HG02623 (cell line): ENCODE measurements around the gene B9D1.

ENCODE experiments used
- ATAC-seq: cut with Tn5 transposase; IDR thresholded peaks from one replicate; pipeline ENCODE4 v1.9.1; 2021; ENCODE audit warnings: moderate library complexity; ENCODE audit not compliant: unreplicated experiment

The B9D1 gene, protein sequence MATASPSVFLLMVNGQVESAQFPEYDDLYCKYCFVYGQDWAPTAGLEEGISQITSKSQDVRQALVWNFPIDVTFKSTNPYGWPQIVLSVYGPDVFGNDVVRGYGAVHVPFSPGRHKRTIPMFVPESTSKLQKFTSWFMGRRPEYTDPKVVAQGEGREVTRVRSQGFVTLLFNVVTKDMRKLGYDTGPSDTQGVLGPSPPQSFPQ

DNA sequence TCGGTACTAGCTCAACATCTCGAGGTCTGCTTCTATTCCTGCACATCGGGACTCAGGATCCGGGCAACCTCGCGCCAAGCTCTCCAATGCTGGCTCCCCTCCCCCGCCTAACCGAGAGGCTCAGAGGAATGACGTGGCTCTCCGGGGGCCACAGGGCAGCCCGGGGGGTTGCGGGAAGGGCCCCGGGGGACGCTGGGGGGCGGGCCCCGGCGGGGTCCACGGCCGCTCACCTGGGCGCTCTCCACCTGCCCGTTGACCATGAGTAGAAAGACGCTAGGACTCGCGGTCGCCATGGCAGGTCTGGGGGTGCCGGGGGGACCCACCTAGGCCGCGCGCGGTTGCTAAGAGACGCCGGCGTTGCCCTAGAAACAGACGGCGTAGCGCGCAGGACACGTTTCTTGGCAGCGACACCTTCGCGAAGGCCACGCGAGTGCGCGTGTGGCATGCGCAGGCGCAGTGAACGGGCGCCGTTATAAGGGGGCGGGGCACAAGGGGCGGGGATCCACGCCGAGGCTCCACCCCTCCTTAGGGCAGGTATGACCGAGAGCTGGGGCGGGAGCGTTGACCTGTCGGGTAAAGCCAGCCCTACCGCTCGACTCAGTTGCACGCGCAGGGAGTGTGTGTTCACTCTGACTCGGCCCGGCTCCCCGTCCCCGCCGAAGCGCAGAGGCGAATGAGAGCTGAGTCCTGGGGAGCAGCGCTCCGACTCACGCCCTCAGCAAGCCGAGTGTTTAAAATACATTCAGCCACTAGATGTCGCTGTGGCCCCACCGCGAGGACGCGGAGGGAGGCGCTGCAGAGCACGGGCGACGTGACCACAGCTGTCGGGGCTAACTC lies at the start of gene B9D1:
TSS of gene B9D1 (minus strand) at position 447 of the 837 bp plus-strand sequence. CDS start at position 293, 154 bp downstream.
- peak; percentile 77 for ATAC-seq

DNA sequence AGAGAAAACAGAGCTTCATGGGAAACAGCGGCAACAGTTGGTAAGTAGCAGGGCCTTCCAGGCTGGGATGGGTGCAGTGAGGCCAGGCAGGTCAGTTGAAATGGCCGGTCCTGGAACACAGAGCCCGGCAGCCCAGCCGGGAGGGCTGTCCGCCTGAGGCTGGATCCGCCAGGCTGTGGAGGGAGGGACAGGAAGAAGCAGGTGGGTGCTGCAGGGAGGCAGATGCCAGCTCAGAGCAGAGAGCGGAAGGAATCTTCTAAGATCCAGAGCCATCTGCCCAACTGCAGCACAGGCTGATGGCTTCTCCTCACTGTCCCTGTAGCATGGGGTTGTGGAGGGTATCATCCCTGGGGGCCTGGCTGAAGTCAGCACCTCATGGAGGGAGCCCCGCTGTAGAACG lies 49.1 kb upstream of the B9D1 start:
- ATAC-seq, result no peak

DNA sequence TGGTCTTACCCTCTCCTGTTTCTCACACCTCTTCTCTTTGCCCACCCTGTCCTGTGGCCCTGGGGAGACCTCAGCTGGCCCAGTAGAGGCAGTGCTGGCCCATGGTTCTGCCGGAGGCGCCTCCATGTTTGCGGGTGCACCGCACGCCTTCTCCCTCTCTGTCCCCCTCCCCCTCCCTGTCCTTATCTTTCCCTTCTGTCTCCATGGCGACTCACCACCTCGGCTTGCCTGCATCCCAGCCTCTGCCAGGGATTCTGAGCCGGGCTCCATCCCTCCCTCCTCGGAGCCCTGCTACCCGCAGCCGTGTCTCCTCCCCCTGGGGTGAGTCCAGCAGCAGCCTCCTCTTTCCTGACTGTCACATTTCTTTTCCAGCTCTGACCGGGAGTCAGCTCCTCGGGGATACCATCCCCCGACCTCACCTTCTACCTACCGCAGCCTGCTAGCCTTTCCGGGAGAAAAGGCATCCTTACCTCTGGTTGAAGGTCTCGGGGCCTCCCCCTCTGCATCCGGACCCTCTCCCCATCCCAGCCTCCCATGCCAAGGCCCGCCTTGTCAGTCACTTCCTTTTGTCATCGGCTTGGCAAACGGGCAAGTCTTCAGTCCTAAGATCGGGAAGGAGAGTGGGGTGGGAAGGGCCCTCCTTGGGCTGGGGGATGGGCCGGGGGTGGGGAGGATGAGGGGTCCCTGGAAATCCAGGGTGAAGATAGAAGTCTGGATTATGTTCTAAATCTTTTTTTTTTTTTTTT lies 48.5 kb upstream of the B9D1 start, which contains the start of gene RNF112:
TSS of gene RNF112 (plus strand) at position 358 of the 746 bp plus-strand sequence. CDS start at position 535, 177 bp downstream.
- no peak for ATAC-seq

DNA sequence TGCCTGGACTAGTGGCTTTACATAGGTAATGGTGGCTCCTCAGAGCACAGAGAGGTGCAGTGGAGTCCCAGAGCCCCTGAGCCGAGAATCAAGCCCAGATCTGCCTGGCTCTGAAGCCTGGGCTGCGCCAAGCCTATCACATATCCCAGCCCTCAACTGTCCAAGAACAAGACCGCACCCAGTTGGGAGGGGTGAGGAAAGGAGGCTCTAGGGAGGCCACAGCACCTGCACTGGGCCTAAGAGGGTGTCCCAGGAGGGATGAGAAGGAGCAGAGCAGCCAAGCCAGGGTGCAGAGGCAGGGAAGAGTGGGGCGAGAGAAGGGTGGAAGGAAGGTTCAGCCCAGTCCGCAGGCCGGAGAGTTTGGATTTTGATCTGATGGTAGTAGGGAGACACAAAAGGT lies 47.6 kb upstream of the B9D1 start:
- ATAC-seq, result no peak

DNA sequence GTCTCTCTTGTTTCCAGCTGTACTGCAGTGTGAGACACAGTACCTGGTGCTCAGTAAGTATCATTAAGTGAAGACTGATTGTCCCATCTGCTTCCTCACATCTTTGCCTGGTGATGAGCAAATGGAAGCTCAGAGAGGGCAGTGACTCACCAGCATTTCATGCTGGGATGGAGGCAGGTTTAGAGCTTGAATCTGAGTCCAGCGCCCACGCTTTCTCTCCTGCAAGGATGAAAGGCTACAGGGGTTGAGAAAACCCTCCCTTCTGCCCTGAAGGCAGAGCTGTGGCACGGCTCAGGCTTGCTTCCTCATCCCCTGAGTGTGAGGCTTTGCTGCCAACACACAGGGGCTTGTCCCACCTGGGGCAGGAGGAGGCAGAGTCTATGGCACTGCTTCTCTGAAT lies 47.0 kb upstream of the B9D1 start:
- no peak for ATAC-seq

DNA sequence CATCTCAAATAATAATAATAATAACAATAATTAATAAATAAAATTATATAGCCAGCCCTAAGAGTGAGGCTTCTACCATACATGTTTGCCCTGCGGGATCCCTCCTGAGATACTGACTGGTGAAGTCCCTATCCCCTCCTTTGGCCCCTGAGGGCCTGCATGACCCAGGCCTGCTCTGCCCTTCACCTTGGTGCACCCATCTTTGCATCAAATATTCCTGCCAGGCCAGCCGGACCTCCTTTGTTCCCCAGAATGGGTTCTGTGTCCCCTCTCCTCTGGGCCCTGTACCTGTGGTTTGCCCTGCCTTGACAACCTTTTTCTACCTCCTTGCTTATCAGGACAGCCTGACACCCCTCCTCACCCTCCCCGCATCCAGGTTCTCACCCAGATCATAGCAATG lies 46.5 kb upstream of the B9D1 start:
- no peak for ATAC-seq

DNA sequence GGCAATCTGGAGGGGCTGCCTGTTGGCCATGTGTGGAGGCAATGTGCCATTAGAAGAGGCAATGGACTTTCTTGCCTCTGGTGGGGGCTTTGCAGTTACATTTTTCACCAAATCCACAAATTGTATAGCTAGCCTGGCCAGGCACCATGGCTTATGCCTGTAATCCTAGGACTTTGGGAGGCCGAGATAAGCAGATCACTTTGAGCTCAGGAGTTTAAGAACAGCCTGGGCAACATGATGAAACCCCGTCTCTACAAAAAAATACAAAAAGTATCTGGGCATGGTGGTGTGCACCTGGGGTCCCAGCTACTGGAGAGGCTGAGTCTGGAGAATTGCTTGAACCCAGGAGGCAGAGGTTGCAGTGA lies 45.8 kb upstream of the B9D1 start:
- ATAC-seq, result no peak

DNA sequence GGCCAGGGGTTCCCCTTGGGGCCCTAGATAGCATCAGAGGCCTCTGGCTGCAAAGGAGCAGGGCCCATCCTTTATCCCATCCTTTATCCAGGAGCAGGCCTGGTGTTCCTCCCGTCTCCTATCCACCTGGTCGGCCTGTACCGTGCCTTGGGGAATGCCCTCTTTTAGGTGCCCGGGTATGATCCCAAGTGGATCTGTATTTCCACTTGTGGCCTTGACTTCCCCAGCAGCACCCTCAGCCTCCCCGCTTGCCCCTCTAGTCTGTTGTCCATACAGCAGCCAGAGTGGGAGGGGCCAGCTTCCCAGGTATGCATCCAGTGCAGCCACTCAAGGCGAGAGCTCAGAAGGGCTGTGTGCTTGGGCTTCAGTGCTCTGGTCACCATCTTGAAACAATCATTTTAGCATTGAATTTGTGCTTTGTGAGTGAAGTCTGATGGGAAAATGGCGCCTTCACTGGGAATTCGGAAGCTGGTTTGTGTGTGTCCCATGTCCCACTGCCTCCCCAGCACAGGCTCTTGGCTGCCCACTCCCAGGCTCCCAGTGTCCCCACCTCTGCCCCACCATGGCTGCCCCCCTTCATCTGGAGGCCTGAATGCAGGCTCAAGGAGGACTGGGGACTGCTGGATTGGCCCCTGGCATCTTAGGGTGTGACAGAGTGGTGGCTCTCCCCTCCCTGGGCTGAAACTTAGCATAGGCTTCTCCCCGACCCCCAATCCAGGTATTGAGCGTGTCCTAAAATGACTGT lies 45.2 kb upstream of the B9D1 start:
- ATAC-seq, result no peak

DNA sequence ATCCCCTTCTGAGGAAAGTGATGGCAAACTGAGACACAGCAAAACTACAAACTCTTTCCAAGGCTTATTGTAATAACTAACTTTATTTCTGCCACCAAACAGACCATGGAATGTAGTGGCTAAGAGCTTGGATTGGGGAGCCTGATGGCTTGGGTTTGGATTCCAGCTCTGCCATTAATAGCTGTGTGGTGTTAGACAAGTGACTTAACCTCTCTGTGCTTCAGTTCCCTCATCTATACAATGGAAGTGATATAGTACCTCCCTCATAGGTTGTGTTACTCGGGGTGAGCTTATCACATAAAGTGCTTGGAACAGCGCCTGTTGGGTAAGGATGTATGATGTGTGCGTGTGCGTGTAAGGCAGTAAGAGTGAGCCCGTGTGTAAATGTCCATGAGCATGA lies 42.6 kb upstream of the B9D1 start:
- ATAC-seq, result no peak

DNA sequence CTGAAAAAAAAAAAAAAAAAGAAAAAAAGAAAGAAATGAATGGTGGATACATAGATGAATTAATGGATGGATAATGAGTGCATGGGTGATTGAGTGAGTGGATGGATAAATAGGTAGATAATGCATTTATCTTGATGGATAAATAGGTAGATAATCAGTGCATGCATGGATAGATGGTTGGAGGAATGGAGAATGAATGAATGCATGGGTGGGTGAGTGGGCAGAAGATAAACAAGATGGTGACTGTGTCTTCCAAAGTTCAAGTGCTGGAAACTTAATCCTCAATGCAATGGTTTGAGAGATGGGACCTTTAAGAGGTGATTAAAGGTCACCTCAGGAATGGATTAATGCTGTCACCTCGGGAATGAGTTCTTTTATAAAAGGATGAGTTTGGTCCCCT lies 41.7 kb upstream of the B9D1 start:
- no peak for ATAC-seq

DNA sequence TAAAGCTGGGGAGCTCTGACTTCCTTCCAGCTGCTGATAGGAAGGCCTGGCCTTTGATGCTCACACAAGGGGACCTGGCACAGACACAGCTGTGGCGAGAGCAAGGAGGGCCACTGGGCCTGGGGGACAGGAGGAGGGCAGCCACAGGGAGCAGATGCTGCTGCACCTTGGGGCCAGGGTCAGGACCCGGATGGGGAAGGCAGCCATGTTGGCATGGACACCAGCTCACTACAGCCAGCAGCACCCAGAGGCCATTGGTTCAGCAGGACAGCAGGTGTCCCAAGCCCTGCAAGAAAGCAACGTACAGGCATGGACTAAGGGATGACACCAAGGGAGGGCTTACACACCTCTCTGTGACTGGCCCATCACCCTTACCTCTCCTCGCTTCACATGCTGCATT lies 40.5 kb upstream of the B9D1 start:
- no peak for ATAC-seq

DNA sequence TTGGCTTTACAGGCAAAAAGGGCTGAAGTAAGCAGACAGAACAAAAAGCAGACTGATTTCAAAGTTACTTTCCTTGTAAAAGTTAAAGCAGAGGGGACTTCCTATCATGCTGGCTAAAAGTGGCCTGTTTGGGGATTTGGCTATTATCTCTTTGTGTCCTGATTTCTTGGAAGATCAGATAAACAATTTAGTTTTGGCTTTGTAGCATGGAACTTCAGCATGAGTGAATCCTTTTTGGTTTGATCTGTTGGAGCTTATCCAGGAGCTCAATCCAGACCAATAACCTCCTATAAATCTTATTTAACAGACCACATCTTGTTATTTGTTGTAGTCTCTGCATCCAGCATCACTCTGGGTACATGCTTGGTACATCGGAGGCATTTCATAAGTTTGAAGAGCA lies 39.6 kb upstream of the B9D1 start:
- ATAC-seq, result no peak

DNA sequence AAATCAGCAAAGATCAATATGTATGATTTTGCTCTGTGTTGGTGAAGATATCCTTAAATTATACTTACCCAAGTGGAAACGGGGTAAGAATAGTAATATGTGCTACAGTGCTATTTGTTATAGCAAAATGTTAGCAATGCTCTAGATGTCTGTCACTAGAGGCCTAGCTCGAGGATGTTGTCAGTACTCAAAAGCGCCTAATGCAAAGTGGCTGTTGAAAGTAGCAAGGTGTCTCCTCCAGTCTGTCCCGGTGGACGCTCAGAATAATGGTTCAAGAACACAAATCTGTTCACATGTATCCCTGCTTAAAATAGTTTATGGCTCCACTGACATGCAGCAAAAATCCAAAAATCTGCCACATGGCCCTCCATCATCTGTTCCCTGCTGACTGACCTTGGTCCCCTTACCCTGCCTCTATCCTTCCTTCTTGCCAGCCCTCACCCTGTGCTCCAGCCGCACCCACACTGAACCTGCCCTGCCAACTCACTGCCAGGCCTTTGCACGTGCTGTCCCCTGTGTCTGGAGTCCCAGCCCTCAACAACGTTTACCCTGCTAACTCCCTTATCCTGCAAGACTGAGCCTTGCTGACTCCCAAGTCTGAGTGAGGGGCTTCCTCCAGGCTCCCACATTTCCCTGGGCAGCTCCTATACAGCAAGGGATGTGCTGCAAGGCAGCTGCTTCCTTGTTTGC lies 38.9 kb upstream of the B9D1 start:
- ATAC-seq, result no peak

DNA sequence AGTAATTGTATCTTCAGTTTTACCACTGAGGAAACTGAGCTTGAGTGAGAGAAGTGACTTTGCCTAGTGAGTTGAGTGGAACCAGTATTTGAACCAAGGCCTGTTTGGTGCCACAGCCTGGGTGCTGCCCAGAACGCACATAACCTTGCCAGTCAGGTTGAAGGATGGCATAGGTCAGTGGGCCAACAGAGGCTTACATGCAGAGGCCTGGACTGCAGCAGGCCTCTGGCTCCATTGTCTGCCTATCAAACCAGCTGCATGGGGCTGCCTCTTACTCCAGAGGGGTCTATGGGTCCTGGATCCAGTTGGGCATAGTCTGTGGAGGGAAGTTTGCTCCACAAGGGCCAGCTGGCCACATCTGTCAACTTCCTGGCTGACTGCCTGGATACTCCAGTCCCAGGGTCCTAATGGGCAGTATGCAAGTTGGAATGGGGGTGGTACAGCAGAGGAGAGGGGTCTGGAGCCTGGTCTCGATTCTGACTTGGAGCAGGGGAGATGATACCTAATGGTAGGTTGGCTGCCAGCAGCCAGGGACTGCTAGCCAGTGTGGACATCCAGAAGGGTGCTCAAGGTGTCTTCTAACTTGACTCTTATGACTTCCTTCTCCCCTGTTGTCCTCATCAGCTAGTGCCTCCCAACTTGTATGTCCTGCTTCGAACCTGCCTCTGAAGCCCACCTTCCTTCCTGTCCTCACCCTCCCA lies 37.4 kb upstream of the B9D1 start:
- ATAC-seq, result no peak

DNA sequence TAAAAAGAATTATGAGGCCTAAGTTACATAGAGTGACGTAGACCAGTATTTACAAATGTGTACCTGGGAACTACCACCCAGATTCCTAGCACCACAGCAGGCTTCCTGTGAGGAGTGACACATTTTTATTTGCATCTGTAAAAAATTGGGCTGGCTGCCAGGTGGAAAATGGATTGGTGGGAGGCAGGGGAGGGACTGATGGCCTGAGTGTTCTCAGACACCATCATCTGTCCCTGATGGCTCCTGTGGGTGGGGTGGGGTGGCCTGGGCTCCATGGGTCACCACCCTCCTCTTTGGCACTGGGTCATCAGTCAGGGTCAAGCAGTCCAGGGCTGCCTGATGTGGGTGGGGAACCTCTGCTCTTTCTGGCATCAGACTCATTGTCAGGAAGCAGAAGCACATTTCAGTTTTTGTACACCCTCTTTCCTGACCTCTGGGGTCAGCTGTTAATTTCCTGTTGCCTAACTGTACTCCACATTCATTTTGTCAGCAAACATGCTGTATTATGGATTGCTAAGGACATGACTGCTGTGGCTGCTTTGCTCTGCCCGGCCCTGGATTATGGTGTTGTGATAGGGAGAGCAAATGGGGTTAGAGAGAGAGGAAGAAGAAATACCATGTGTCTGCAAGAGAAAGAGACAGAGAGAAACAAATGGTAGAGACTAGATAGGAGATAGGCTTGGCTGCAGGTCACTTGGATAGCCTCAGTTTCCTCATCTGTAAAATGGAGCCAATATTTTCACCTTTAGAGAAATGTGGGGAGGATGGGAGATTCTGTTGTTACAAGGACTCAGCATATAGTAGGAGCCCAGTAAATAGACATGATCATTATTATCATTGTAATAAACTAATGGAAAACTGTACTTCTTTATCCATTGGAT lies 36.0 kb upstream of the B9D1 start:
- no peak for ATAC-seq

DNA sequence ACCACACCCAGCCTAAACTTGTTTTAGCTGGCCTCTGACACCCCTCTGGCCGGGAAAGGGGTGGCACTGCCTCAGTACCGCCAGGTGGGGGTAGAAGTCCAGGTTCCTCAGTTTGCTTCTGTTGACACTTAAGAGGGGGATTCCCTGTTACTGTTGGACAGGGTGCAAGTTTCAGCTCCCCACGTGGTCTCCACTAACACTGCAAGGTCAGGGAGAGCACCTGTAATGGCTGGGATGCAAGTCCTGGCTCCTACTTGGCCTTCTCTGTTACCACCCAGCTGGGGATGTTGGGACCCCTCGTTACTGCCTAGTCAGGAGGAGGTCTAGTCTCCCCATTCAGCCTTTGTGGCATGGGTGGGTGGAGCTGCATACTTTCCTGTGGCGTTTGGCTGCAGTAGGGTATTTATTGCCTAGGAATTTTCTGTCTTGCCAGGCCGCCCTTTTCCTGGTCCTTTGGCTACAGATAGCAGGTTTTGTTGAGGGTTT lies 35.1 kb upstream of the B9D1 start:
- no peak for ATAC-seq

DNA sequence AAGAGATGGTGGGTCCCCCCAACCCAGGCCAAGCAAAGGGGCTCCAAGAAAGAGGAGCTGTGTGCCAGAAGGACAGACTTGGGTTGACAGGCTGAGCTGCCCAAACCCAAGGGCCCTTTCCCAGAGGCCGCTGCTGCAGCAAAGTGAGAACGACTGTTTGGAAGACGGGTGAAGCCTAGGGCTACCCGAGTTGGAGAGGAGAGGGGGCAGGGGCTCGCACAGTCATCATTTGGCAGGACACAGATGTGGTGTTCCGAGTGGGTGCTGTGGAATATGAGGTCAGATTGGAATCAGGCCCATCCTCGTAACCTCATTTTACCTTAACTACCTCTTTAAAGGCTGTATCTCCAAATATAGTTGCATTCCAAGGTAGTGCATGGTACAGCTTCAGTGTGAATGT lies 29.8 kb upstream of the B9D1 start:
- no peak for ATAC-seq

DNA sequence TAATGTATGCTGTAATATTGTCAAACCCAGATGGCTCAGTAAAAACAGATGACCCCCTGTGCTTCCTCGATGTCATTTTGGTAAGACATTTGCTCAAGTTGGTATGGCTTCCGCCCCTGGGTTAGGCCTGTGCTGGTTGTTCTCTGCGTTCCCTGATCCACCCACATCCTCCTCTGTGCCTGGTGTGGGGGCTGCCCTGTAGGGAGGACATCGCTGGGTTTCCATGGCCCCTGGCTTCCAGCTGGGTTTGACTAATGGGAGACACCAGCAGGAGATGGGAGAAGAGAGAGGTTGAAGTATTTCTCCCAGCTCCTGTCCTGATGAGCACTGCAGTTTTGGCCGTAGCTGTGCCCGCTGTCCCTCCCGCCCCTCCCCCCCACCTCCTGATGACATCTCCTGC lies 28.9 kb upstream of the B9D1 start:
- no peak for ATAC-seq

DNA sequence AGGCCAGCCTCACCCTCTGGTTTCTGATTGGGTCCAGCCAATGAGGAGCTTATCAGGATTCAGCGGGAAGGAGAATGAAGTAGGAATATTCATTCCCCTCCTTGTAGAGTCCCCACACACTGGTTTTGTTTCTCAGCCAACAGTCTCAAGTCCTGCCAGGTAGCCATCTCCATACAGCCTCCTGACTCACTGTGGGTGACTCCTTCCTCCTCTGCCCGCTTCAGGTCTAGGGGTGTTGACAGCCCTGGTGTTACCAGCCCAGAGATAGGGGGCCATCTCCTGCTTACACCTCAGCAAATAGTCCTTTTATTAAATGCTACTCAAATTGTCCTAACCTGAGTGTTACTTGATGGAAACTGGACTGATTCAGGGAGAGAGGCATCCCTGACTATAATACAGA lies 28.4 kb upstream of the B9D1 start:
- ATAC-seq, result no peak
